PFSK-1 (cell line): Measurements from ENCODE around the gene TPSG1.

Experiments used
- POLR2AphosphoS5 ChIP-seq: IDR thresholded peaks from 2 replicates; pipeline ENCODE4 v1.6.1; 2012; ENCODE audit warnings: low read depth, mild to moderate bottlenecking, control low read depth, low read length, moderate library complexity
- REST ChIP-seq, 2 experiments: IDR thresholded peaks; 2 replicates each; pipeline versions ENCODE4 v1.6.1 to v1.8.0; 2011 to 2012; ENCODE audit warnings: low read depth in 2 of 2, low read length in 2 of 2, control low read depth in 1 of 2, inconsistent platforms in 1 of 2, mild to moderate bottlenecking in 1 of 2, moderate library complexity in 1 of 2; ENCODE audit not compliant: insufficient read depth in 1 of 2
- SIN3A ChIP-seq: IDR thresholded peaks from 2 replicates; pipeline ENCODE4 v1.6.1; 2012; ENCODE audit warnings: mild to moderate bottlenecking, low read length, moderate library complexity, borderline replicate concordance; ENCODE audit not compliant: insufficient read depth
- TAF1 ChIP-seq: IDR thresholded peaks from 2 replicates; pipeline ENCODE4 v1.6.1; 2012; ENCODE audit warnings: low read length, control low read depth, borderline replicate concordance; ENCODE audit not compliant: insufficient read depth

- TF ChIP-seq REST (IDR thresholded peaks at IDR 0.05; ENCODE audit: insufficient read depth in 1 of 2, low read depth in 2 of 2, low read length in 2 of 2): no peak
- no peak for TF ChIP-seq POLR2AphosphoS5
- no peak for TF ChIP-seq SIN3A
- no peak for TF ChIP-seq TAF1
These were observed 43.4 kb downstream of the TPSG1 start for GRCh38 chr16:1181404-1182315.
